Suprapubic skin (tissue), 4 donors: ENCODE results near the gene ASH1L.

Experiments used
- EP300 ChIP-seq: sonication (generic); formaldehyde crosslinking; IDR thresholded peaks from one replicate; pipeline ENCODE4 v1.6.1; 2017; ENCODE audit warnings: antibody characterized with exemption
- POLR2A ChIP-seq, 2 donors: fragments of 450-650 bp; IDR thresholded peaks; one replicate each; pipeline ENCODE4 v1.6.1; 2017; ENCODE audit warnings: antibody characterized with exemption in 2 of 2, mild to moderate bottlenecking in 2 of 2, moderate library complexity in 2 of 2
- POLR2AphosphoS5 ChIP-seq, 3 donors: sonication (generic); formaldehyde crosslinking; IDR thresholded peaks; one replicate each; pipeline ENCODE4 v1.6.1; 2017; ENCODE audit warnings: antibody characterized with exemption in 3 of 3
- TF ChIP-seq, protein P1 (sequence below), 2 donors: fragments of 200-600 bp in 1 of 2; fragments of 450-650 bp in 1 of 2; sonication (generic) in 1 of 2; IDR thresholded peaks; one replicate each; pipeline ENCODE4 v1.5.1; 2016 to 2019; ENCODE audit warnings: antibody characterized with exemption in 2 of 2, mild to moderate bottlenecking in 1 of 2, moderate library complexity in 1 of 2

DNA sequence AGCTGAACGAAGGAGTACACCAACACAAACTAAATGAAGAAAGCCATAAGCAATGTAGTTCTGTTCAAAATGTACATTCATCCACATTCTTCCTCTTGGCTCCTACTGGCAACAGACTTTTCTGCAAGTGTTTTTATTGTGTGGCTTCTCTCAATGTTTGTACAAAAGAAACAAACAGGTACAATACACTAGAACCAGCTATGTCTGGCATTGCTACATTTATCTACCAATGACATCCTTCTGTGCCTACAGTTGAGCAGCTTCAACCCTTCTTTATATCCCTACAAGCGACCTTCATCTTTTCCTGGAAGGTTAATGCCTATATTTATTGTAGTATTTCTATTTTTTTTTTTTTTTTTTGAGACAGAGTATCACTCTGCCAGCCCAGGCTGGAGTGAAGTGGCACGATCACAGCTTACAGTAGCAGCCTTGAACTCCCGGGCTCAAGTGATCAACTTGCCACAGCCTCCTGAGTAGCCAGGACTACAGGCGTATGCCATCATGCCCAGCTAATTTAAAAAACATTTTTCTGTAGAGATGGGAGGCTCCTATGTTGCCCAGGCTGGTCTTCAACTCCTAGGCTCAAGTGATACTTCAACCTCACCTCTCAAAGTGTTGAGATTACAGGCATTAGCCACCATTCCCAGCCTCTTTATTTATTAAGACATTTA lies 89.3 kb downstream of the ASH1L start:
- TF ChIP-seq, protein P1, sequence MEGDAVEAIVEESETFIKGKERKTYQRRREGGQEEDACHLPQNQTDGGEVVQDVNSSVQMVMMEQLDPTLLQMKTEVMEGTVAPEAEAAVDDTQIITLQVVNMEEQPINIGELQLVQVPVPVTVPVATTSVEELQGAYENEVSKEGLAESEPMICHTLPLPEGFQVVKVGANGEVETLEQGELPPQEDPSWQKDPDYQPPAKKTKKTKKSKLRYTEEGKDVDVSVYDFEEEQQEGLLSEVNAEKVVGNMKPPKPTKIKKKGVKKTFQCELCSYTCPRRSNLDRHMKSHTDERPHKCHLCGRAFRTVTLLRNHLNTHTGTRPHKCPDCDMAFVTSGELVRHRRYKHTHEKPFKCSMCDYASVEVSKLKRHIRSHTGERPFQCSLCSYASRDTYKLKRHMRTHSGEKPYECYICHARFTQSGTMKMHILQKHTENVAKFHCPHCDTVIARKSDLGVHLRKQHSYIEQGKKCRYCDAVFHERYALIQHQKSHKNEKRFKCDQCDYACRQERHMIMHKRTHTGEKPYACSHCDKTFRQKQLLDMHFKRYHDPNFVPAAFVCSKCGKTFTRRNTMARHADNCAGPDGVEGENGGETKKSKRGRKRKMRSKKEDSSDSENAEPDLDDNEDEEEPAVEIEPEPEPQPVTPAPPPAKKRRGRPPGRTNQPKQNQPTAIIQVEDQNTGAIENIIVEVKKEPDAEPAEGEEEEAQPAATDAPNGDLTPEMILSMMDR (IDR thresholded peaks at IDR 0.05), result no peak
- TF ChIP-seq POLR2A (IDR thresholded peaks at IDR 0.05) (no peak), POLR2AphosphoS5 (IDR thresholded peaks at IDR 0.05) (no peak), EP300 (no peak)
